Activated T-helper 17 cell treated with anti-CD3 and anti-CD28 coated beads, Interleukin-2, amount 50 U/mL, for 72 hours (primary cell): ENCODE data around the gene IL34. TPM values are rescaled to one million over a fixed set of nuclear protein-coding genes. Genes with fewer than 3 reads are reported as not detected.

Experiments used
- ATAC-seq: fragments of 150-1000 bp; cut with Tn5 transposase; replicated peaks from 2 replicates; pipeline ENCODE4 v1.10.0; 2021; ENCODE audit warnings: mild to moderate bottlenecking, moderate library complexity
- H3K27ac Mint-ChIP-seq: one replicate; pipeline ENCODE4 v1.8.0; 2022; ENCODE audit warnings: mixed read lengths
- H3K27me3 Mint-ChIP-seq: one replicate; pipeline ENCODE4 v1.8.0; 2022; ENCODE audit warnings: mixed read lengths
- H3K36me3 Mint-ChIP-seq: one replicate; pipeline ENCODE4 v1.8.0; 2022; ENCODE audit warnings: low read depth, mild to moderate bottlenecking, mixed read lengths
- H3K4me1 Mint-ChIP-seq: one replicate; pipeline ENCODE4 v1.8.0; 2022; ENCODE audit warnings: mixed read lengths
- H3K4me3 Mint-ChIP-seq: one replicate; pipeline ENCODE4 v1.8.0; 2022; ENCODE audit warnings: mild to moderate bottlenecking, mixed read lengths
- H3K9me3 Mint-ChIP-seq: one replicate; pipeline ENCODE4 v1.8.0; 2022; ENCODE audit warnings: mixed read lengths
- total RNA-seq, 2 donors: library from RNA; stranded (reverse); gene quantifications; one replicate each; pipeline ENCODE4 v1.2.3, GENCODE V29; 2022

The IL34 gene
- total RNA-seq, 2 donors from 2014 or later = not detected

DNA sequence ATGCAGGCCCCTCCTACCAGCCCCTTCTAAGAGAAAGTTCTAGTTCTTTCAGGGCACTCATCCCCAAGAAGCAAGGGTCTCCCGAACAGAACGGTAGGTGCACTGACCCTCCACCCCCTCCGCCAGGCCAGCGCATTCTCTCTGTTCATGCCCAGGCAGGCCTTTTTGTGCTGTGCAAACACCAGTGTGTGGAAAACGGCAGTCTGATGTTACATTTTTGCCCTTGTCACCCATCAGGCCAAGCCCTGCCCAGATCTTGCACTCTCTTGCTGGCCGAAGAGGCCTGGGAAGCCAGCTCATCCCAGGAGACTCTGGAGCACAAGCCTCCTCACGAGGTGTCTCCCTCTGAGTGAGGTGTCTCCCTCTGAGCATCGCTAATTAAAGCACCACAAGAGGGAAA, 55.6 kb downstream of the IL34 start:
- Mint-ChIP-seq H3K36me3 (peaks cover 6% of the 10 kb centered on the region), H3K27ac (peak overlapping the region; percentile 71), H3K4me3 (no peak overlapping the region), H3K9me3 (no peaks in the 10 kb centered on the region), H3K27me3 (no peaks in the 10 kb centered on the region), H3K4me1 (no peaks in the 10 kb centered on the region)
- ATAC-seq = no peak

GRCh38 chr16:70702624-70703023, 56.3 kb downstream of the IL34 start:
- H3K27me3 Mint-ChIP-seq = no peaks in the 10 kb centered on the region
- peaks cover 6% of the 10 kb centered on the region for H3K36me3 Mint-ChIP-seq
- H3K9me3 Mint-ChIP-seq = no peaks in the 10 kb centered on the region
- H3K4me3 Mint-ChIP-seq = no peak overlapping the region
- peak overlapping the region; percentile 71 for H3K27ac Mint-ChIP-seq
- no peaks in the 10 kb centered on the region for H3K4me1 Mint-ChIP-seq
- no peak for ATAC-seq

DNA sequence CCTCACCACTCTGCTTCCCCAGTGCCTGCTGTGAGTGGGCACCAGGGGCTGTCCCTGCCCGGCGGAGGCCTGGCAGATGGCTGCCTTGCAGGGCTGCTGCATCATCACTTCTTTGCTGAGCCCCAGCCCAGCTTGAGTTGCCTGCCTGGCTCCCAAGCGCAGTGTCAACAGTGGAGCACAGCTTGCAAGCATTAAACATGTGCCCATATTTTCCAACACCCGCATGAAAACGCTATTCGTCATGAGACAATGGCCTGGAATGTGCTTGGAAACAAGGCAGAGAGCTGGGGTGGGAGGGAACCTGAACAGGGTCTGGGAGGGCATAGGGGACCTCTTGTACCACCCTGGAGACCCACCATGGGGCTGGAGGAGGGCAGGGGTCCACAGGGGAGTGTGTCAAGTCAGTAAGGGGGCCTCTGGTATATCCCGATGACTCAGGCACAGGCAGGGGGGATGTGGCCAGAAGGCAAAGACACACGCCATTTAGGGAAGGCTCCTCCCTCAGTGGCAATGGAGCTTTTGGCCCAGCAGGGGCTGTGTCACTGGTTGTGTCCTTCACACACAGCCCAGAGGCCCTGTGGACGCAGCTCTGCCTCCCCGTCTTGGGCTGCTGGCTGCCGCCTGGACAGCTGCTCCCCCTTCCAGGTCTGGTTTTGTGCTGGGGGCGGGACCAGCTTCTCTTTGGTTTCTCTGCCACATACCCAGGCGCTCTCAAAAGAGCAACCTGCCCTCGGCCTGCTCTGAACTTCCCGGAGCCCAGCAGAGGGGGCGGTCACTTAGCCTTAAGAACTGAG, 56.9 kb downstream of the IL34 start:
- H3K4me1 Mint-ChIP-seq = no peaks in the 10 kb centered on the region
- ATAC-seq = no peak
- no peak overlapping the region for H3K4me3 Mint-ChIP-seq
- H3K27ac Mint-ChIP-seq = no peak overlapping the region
- H3K36me3 Mint-ChIP-seq = peaks cover 6% of the 10 kb centered on the region
- H3K9me3 Mint-ChIP-seq = no peaks in the 10 kb centered on the region
- no peaks in the 10 kb centered on the region for H3K27me3 Mint-ChIP-seq

GRCh38 chr16:70703835-70704381, 57.5 kb downstream of the IL34 start:
- no peaks in the 10 kb centered on the region for H3K4me1 Mint-ChIP-seq
- H3K27me3 Mint-ChIP-seq = no peaks in the 10 kb centered on the region
- no peak overlapping the region for H3K4me3 Mint-ChIP-seq
- no peak for ATAC-seq
- H3K36me3 Mint-ChIP-seq = peaks cover 6% of the 10 kb centered on the region
- no peak overlapping the region for H3K27ac Mint-ChIP-seq
- no peaks in the 10 kb centered on the region for H3K9me3 Mint-ChIP-seq

DNA sequence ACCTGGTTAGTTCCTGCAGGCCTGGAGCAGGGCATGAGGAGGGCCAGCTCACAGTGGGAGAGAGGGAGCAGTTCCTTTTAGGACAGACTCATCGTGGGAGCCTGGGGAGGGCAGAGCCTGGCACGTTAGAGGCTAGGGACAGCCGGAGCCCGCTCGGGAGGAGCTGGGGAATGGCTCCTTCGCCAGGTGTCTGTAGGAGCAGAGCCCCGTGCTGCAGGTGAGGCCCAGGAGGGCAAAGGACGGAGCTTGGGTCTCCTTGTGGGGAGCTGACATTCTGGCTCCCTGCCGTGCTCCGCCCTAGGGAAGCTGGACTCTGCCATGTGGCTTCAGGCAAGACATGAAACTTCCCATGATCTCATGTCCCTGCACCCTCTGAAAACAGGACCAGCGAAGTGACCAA, 58.2 kb downstream of the IL34 start:
- Mint-ChIP-seq H3K9me3 (no peaks in the 10 kb centered on the region), H3K27ac (no peak overlapping the region), H3K27me3 (no peaks in the 10 kb centered on the region), H3K36me3 (no peaks in the 10 kb centered on the region), H3K4me3 (no peak overlapping the region), H3K4me1 (no peaks in the 10 kb centered on the region)
- no peak for ATAC-seq

GRCh38 chr16:70705056-70705455, 58.7 kb downstream of the IL34 start:
- Mint-ChIP-seq H3K4me3 (no peak overlapping the region), H3K27me3 (no peaks in the 10 kb centered on the region), H3K9me3 (no peaks in the 10 kb centered on the region), H3K4me1 (no peaks in the 10 kb centered on the region), H3K36me3 (no peaks in the 10 kb centered on the region), H3K27ac (peak overlapping the region; percentile 15)
- ATAC-seq = no peak

GRCh38 chr16:70706948-70707465, 60.6 kb downstream of the IL34 start:
- Mint-ChIP-seq H3K27ac (peak overlapping the region; percentile 68), H3K4me3 (no peak overlapping the region), H3K4me1 (no peaks in the 10 kb centered on the region), H3K9me3 (no peaks in the 10 kb centered on the region), H3K36me3 (no peaks in the 10 kb centered on the region), H3K27me3 (no peaks in the 10 kb centered on the region)
- ATAC-seq = no peak

GRCh38 chr16:70708366-70709246, 62.2 kb downstream of the IL34 start:
- no peaks in the 10 kb centered on the region for H3K9me3 Mint-ChIP-seq
- no peaks in the 10 kb centered on the region for H3K27me3 Mint-ChIP-seq
- no peak overlapping the region for H3K27ac Mint-ChIP-seq
- H3K4me1 Mint-ChIP-seq = no peaks in the 10 kb centered on the region
- ATAC-seq = no peak
- H3K4me3 Mint-ChIP-seq = no peak overlapping the region
- H3K36me3 Mint-ChIP-seq = no peaks in the 10 kb centered on the region

- ATAC-seq = no peak
- no peaks in the 10 kb centered on the region for H3K4me1 Mint-ChIP-seq
- no peaks in the 10 kb centered on the region for H3K27me3 Mint-ChIP-seq
- no peak overlapping the region for H3K27ac Mint-ChIP-seq
- no peaks in the 10 kb centered on the region for H3K36me3 Mint-ChIP-seq
- no peaks in the 10 kb centered on the region for H3K9me3 Mint-ChIP-seq
- H3K4me3 Mint-ChIP-seq = no peak overlapping the region
These were observed 63.1 kb downstream of the IL34 start for GRCh38 chr16:70709457-70709856.

DNA sequence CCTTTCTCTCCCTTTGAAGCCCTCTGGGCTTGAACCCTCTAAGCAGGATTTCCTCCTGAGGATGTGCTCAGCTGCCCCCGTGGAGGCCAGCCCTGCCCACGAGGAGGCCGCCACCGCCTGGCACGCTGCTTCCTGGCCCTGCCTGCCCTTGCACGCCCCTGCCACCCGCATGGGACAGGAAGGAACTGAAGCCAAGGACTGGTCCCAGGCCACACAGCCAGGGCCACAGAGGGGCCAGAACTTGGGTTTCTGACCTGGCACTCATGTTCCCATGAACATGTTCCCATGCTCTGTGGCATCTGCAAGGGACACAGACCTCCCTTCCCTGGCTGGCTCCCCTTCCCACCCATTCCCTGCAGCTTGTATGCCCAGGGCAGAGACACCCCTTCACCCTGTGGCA, 63.6 kb downstream of the IL34 start:
- no peak for ATAC-seq
- Mint-ChIP-seq H3K27ac (no peak overlapping the region), H3K27me3 (no peaks in the 10 kb centered on the region), H3K36me3 (no peaks in the 10 kb centered on the region), H3K4me3 (no peak overlapping the region), H3K9me3 (no peaks in the 10 kb centered on the region), H3K4me1 (no peaks in the 10 kb centered on the region)

Other genes with a start within 250 kb of the IL34 start
- 10 to 100 TPM; 14.5 to 18.6 TPM for gene ST3GAL2, start 207.5 kb upstream of the IL34 start, total RNA-seq
- 10 to 100 TPM in 1 of 2 donors, 1 to 10 TPM in 1; 8.2 to 13.9 TPM for gene FCSK, start 192.0 kb upstream of the IL34 start, total RNA-seq
- gene COG4, start 123.0 kb upstream of the IL34 start, total RNA-seq = 10 to 100 TPM; 31.2 to 31.5 TPM
- gene SF3B3, start 122.7 kb upstream of the IL34 start, total RNA-seq = 100 to 1,000 TPM; 343 to 576 TPM
- gene MTSS2, start 39.5 kb downstream of the IL34 start, total RNA-seq = under 1 TPM; 0.11 to 0.67 TPM
- 10 to 100 TPM; 22.4 to 34.9 TPM for gene VAC14, start 154.6 kb downstream of the IL34 start, total RNA-seq